Adrenal gland (tissue), 5 donors: Measurements from ENCODE around the gene HEXIM2.

Experiments
- CTCF ChIP-seq, 6 experiments: fragments of 450-650 bp in 4 of 6; fragments of 200-600 bp in 2 of 6; sonication (generic) in 1 of 6; IDR thresholded peaks; 1 replicate in 5 of 6; 2 replicates in 1 of 6; pipeline versions ENCODE4 v1.5.1 to v1.8.0; 2016 to 2021; ENCODE audit warnings: antibody characterized with exemption in 6 of 6, mild to moderate bottlenecking in 2 of 6, moderate library complexity in 1 of 6
- POLR2A ChIP-seq, 2 donors: fragments of 450-650 bp; IDR thresholded peaks; one replicate each; pipeline ENCODE4 v1.6.1; 2017; ENCODE audit warnings: antibody characterized with exemption in 2 of 2, mild to moderate bottlenecking in 2 of 2, moderate library complexity in 1 of 2
- donor health status: DM: no; HTN: no; CAD: no.

DNA sequence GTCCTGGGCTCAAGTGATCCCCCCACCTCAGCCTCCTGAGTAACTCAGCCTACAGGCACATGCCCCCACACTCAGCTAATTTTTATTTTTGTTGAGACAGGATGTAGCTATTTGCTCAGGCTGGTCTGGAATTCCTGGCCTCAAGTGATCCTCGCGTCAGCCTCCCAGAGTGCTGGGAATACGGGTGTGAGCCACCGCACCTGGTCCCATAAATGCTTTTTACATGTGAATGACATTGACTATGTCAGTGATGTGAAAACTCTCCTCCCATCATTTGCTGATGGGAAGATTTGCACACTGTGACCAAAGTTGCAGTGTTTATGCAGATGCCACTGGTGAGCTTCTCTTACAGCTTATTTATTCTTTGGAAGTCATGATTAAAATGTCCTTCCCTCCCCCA, 44.3 kb upstream of the HEXIM2 start:
- TF ChIP-seq CTCF (IDR thresholded peaks at IDR 0.05) (no peak), POLR2A (IDR thresholded peaks at IDR 0.05) (no peak)
